CD1c-positive myeloid dendritic cell (primary cell): Measurements from ENCODE around the gene FZR1.
"Not testable (repeated sequence)": the region's sequence is repeated elsewhere in the genome, so short reads cannot be mapped to it uniquely, and the experiment has no call there.

ENCODE experiments used
- DNase-seq: peaks from one replicate; pipeline ENCODE4 v3.0.0-alpha.2; 2016; ENCODE audit errors: extremely low spot score

FZR1 gene

GRCh38 chr19:3514930-3515329, 8.8 kb downstream of the FZR1 start:
- DNase-seq = no peak

- DNase-seq = no peak
Observed at GRCh38 chr19:3515891-3516422, 9.8 kb downstream of the FZR1 start.

GRCh38 chr19:3516675-3517207, 10.6 kb downstream of the FZR1 start:
- DNase-seq = peak; percentile 24

- DNase-seq = no peak
Observed at GRCh38 chr19:3517638-3518037, 11.5 kb downstream of the FZR1 start.

GRCh38 chr19:3518255-3518654, 12.1 kb downstream of the FZR1 start:
- DNase-seq = no peak

- no peak for DNase-seq
Observed at GRCh38 chr19:3518659-3519058, 12.5 kb downstream of the FZR1 start.

- DNase-seq = no peak
Observed at GRCh38 chr19:3519126-3519525, 13.0 kb downstream of the FZR1 start.

GRCh38 chr19:3520166-3521103, 14.3 kb downstream of the FZR1 start:
- DNase-seq = no peak

GRCh38 chr19:3521104-3521445, 15.0 kb downstream of the FZR1 start:
- DNase-seq = no peak

GRCh38 chr19:3522421-3523360, 16.6 kb downstream of the FZR1 start:
- no peak for DNase-seq

GRCh38 chr19:3523361-3524077, 17.4 kb downstream of the FZR1 start:
- DNase-seq = no peak

GRCh38 chr19:3524078-3524842, 18.1 kb downstream of the FZR1 start:
- DNase-seq = no peak

- no peak for DNase-seq
Observed at GRCh38 chr19:3524904-3525451, 18.9 kb downstream of the FZR1 start.

GRCh38 chr19:3526507-3527237, 20.6 kb downstream of the FZR1 start:
- DNase-seq = no peak

- no peak for DNase-seq
Observed at GRCh38 chr19:3527238-3527910, 21.3 kb downstream of the FZR1 start.

- DNase-seq = no peak
Observed at GRCh38 chr19:3528080-3528479, 22.0 kb downstream of the FZR1 start.

GRCh38 chr19:3528539-3529211, 22.6 kb downstream of the FZR1 start:
- no peak for DNase-seq

- DNase-seq = not testable (repeated sequence)
Observed at GRCh38 chr19:3529299-3529698, 23.2 kb downstream of the FZR1 start.

GRCh38 chr19:3530389-3530788, 24.3 kb downstream of the FZR1 start:
- DNase-seq = no peak
